HCT116 (cell line): ENCODE measurements around the gene TRPM1.

Experiments used
- ATF3 ChIP-seq: IDR thresholded peaks from 2 replicates; pipeline ENCODE4 v1.6.1; 2012
- CBX3 ChIP-seq: IDR thresholded peaks from 2 replicates; pipeline ENCODE4 v1.6.1; 2012; ENCODE audit warnings: low read depth
- CTCF ChIP-seq, 3 experiments: fragments of 200-600 bp in 1 of 3; sonication (generic) in 1 of 3; IDR thresholded peaks in 2 of 3; conservative IDR thresholded peaks in 1 of 3; 2 replicates each; pipeline ENCODE4 v1.5.1; 2012 to 2017; ENCODE audit warnings: low read depth in 2 of 3, low read length in 2 of 3, antibody characterized with exemption in 1 of 3, borderline replicate concordance in 1 of 3, control low read depth in 1 of 3, mild to moderate bottlenecking in 1 of 3, mixed read lengths in 1 of 3, mixed run types in 1 of 3, moderate library complexity in 1 of 3; ENCODE audit not compliant: insufficient read depth in 1 of 3
- EGR1 ChIP-seq: IDR thresholded peaks from 2 replicates; pipeline ENCODE4 v1.6.1; 2012; ENCODE audit warnings: low read depth
- ELF1 ChIP-seq: IDR thresholded peaks from 2 replicates; pipeline ENCODE4 v1.6.1; 2012; ENCODE audit warnings: low read depth, borderline replicate concordance
- EZH2phosphoT487 ChIP-seq: fragments of 200-600 bp; IDR thresholded peaks from 2 replicates; pipeline ENCODE4 v1.6.1; 2018; ENCODE audit warnings: antibody characterized with exemption, borderline replicate concordance
- POLR2A ChIP-seq: IDR thresholded peaks from 2 replicates; pipeline ENCODE4 v1.7.0; 2011; ENCODE audit warnings: borderline replicate concordance; ENCODE audit not compliant: insufficient read depth, insufficient read length; ENCODE audit errors: extremely low read depth
- POLR2AphosphoS5 ChIP-seq: IDR thresholded peaks from 2 replicates; pipeline ENCODE4 v1.6.1; 2011; ENCODE audit warnings: mild to moderate bottlenecking, low read depth, low read length, moderate library complexity
- RAD21 ChIP-seq: IDR thresholded peaks from 2 replicates; pipeline ENCODE4 v1.6.1; 2012; ENCODE audit warnings: low read depth, mild to moderate bottlenecking
- REST ChIP-seq: IDR thresholded peaks from 2 replicates; pipeline ENCODE4 v1.6.1; 2012; ENCODE audit warnings: low read depth

- TF ChIP-seq RAD21: no peak
- TF ChIP-seq REST: no peak
- TF ChIP-seq CTCF (IDR thresholded peaks at IDR 0.05 in 2 of 3, conservative IDR thresholded peaks at IDR 0.05 in 1 of 3; ENCODE audit: borderline replicate concordance in 1 of 3, insufficient read depth in 1 of 3, low read depth in 2 of 3, low read length in 2 of 3): no peak
- TF ChIP-seq POLR2A: no peak
- no peak for TF ChIP-seq ATF3
- TF ChIP-seq POLR2AphosphoS5: no peak
- TF ChIP-seq CBX3: no peak
- no peak for TF ChIP-seq EZH2phosphoT487
- no peak for TF ChIP-seq ELF1
- no peak for TF ChIP-seq EGR1
Observed at GRCh38 chr15:31078471-31078870, 23.1 kb downstream of the TRPM1 start.
